Thyroid gland (tissue), 4 donors: ENCODE results near the gene IL24.

Experiments
- POLR2A ChIP-seq, 2 donors: fragments of 450-650 bp; IDR thresholded peaks; one replicate each; pipeline ENCODE4 v1.6.1; 2017; ENCODE audit warnings: antibody characterized with exemption in 2 of 2, mild to moderate bottlenecking in 2 of 2, moderate library complexity in 1 of 2
- TF ChIP-seq, protein P1 (sequence below), 6 experiments: fragments of 200-600 bp in 3 of 6; fragments of 450-650 bp in 3 of 6; sonication (generic) in 3 of 6; IDR thresholded peaks; one replicate each; pipeline ENCODE4 v1.5.1; 2016 to 2019; ENCODE audit warnings: antibody characterized with exemption in 6 of 6, mild to moderate bottlenecking in 2 of 6, inconsistent platforms in 1 of 6, moderate library complexity in 1 of 6

DNA sequence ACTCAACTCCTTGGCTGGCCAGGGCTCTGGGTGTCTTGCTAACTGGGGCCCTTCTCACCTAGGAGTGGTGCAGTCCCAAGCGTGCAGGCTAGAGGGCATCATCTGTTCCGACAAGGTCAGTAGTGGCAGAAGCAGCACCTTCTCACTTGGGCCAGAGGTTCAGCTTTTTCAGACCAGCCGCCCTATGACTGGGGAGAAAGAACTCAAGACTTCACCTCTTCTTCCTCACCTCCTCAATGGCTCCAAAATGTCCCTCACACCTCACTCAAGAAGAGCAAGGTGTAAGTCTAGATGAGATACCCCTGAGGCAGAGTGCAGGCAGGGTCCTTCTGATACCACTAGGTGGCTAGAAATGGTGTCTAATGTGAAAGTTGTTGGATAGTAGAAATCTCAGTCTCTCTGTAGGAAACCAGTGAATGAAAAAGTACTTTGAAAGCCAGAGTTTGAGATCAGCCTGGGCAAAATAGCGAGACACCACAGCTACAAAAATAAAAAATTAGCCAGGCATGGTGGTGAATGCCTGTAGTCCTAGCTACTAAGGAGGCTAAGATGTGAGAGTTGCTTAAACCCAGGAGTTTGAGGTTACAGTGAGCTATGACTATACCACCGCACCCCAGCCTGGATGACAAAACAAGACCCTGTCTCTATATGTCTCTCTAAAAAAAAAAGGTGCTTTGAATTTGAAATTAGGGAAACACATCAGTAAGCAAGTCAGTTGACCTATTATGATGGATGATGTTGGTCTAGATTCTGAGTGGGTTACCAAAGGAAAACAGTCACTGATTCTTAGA lies 40.4 kb upstream of the IL24 start:
- TF ChIP-seq, protein P1, sequence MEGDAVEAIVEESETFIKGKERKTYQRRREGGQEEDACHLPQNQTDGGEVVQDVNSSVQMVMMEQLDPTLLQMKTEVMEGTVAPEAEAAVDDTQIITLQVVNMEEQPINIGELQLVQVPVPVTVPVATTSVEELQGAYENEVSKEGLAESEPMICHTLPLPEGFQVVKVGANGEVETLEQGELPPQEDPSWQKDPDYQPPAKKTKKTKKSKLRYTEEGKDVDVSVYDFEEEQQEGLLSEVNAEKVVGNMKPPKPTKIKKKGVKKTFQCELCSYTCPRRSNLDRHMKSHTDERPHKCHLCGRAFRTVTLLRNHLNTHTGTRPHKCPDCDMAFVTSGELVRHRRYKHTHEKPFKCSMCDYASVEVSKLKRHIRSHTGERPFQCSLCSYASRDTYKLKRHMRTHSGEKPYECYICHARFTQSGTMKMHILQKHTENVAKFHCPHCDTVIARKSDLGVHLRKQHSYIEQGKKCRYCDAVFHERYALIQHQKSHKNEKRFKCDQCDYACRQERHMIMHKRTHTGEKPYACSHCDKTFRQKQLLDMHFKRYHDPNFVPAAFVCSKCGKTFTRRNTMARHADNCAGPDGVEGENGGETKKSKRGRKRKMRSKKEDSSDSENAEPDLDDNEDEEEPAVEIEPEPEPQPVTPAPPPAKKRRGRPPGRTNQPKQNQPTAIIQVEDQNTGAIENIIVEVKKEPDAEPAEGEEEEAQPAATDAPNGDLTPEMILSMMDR (IDR thresholded peaks at IDR 0.05) = no peak
- no peak for TF ChIP-seq POLR2A (IDR thresholded peaks at IDR 0.05)
